HG02678 (cell line): ENCODE results near the gene HES2.
"Not testable (repeated sequence)": the region's sequence is repeated elsewhere in the genome, so short reads cannot be mapped to it uniquely, and the experiment has no call there.

Experiments used
- ATAC-seq: cut with Tn5 transposase; IDR thresholded peaks from one replicate; pipeline ENCODE4 v1.9.1; 2021; ENCODE audit warnings: mild to moderate bottlenecking, moderate library complexity; ENCODE audit not compliant: unreplicated experiment

HES2 gene, protein sequence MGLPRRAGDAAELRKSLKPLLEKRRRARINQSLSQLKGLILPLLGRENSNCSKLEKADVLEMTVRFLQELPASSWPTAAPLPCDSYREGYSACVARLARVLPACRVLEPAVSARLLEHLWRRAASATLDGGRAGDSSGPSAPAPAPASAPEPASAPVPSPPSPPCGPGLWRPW

DNA sequence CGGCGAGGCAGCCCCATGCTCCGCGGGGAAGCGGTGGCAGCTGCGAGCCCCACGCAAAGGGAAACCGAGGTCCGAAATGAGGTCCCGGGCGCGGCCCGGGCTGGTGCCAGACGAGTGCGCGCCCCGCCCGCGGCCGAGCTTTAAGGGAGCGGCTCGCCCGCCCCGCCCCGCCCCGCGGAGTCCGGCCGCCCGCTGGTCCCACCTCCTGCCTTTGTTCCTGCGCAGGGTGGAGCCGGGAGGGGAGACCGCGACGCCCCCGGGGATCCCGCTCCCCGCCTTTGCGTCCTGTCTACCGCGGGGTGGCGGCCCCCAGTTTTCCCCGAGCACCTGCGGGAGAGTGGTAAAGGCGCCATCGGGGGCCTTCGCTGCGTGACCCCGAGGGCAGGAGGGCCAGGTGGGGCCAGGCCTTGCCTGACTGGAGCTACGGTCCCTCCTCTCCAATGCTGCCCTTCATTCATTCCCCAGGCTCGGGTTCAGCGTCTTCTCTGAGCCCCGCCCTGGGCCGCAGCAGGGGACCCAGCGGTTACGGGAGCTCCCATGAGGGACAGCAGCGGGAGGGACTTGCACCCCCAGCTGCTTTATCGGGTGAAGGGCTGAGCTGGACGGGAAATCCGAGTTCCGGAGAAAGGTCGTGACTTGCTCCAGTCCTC lies at the start of gene HES2:
TSS of gene HES2 (minus strand) at position 116 of the 650 bp plus-strand sequence. CDS start at position 17, 99 bp downstream.
- no peak for ATAC-seq

DNA sequence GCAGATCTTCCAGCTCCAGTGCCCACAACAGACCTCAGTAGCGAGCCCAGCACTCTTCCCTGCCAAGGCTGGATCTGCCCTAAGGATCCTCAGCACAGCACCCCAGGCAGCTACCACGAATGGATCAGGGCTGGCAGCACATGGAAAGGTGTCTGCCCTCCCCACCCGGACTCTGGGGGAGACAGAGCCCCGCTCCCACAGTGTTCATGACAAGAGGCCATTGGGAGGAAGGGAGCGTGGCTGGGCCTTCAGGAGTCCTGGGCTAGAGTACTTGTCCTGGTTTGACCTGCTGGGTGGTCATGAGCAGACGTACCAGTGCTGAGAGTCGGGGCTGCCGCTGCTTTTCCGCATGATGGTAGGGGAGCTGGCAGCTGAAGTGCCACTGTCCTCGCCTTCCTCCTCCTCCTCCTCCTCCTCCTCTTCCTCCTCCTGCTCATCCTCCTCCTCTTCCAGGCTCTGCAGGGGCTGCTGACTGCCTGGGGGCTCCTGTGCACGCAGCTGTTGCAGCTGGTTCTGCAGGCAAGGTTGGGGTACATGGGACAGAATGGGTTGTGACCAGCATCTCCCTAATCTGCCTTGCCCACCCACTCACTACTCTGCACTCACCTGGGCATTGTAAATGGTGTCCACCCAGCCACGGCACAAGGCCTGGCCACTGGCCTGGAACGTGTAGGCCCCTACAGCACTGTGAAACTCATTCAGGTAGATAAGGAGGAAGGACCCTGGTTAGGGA lies 49.2 kb upstream of the HES2 start:
- no peak for ATAC-seq

DNA sequence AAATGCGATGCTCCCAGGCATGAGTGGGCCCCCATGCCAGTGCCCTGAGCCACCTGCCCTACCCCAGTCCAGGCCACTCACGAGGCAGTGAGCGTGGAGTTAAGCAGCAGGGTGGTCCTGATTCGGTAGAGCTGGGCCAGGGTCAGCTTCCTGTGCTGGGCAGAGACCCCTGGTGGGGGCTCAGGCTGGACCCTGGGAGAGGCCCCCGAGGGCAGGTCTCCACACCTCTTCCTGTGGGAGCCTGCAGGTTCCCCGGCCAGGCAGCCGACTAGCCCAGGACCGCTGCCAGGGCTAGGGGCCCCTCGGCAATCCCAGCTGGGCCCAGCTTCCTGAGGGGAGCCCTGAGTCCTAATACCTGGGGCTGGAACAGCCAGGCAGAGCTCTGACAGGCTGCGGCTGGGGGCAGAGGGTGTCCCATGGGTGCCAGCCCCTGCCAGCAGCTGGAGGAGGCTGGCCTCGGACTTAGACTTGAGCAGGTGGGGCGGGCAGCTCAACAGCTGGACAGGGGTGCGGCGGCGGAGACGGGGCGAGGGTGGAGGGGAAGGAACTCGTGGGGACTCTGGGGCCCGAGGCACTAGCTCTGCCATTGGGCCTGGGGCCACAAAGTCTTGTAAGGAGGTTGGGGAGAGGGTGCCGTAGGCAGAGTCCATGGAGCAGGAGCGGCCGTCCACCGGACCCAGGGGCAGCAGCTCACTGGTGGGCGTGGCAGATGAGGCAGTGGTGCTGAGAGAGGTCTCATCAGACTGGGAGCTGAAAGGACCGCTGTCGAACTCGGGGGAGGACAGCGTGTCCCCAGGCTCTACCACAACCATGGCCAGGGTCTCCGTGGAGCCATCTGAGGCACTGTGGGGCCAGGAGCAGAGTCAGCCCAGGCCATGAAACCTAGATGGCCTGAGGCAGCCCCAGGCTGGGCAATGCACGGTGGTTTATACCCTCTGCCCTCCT lies 48.3 kb upstream of the HES2 start:
- ATAC-seq: no peak

DNA sequence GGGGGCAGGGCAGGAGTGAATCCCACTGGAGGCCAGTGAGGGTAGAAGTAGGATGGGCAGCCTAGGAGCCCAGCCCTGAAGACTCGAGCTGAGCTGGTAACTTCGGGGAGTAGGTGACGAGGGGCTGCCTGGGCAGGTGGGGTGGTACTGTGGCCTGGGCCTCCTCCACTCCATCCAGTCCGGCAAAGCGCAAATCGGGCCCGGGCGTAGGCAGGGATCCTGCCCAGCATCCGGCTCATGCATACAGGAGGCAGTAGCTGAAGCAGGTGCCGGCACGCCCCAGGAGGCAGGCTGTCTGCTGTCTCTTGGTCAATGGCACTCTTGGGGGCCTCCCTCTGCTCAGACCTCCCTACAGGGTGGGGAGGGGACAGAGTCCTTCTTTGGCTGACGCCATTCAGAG lies 47.5 kb upstream of the HES2 start:
- ATAC-seq: no peak

DNA sequence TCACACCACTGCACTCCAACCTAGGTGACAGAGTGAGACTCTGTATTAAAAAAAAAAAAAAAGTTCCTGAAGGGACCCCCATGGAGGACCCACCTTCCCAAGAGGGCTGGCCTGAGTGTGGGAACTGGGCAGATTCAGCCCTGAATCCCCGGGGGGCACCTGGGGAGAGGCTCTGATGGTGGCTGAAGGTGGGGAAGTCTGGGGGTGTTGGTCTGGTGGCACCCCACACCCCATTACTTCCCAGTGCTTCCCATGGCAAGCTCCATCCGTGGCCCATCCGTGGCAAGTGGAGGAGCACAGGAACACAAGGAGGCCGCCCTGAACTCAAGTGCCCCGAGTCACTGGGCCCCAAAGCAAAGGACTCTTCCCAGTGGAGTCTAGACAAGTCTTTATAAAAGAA lies 47.0 kb upstream of the HES2 start:
- ATAC-seq: no peak

DNA sequence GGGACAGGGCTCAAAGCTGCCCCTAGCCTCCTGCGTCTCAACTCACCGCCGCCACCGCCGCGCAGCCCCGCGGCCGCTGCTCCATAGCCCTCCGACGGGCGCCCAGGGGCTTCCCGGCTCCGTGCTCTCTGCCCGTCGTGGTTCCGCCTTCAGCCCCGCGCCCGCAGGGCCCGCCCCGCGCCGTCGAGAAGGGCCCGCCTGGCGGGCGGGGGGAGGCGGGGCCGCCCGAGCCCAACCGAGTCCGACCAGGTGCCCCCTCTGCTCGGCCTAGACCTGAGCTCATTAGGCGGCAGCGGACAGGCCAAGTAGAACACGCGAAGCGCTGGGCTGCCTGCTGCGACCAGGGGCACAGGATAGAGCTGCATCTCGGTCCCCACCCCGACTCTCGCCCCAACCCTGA lies 46.3 kb upstream of the HES2 start, which contains the start of gene TNFRSF25:
TSS of gene TNFRSF25 (minus strand) at position 151 of the 400 bp plus-strand sequence. CDS start at position 85, 66 bp downstream.
- no peak for ATAC-seq

DNA sequence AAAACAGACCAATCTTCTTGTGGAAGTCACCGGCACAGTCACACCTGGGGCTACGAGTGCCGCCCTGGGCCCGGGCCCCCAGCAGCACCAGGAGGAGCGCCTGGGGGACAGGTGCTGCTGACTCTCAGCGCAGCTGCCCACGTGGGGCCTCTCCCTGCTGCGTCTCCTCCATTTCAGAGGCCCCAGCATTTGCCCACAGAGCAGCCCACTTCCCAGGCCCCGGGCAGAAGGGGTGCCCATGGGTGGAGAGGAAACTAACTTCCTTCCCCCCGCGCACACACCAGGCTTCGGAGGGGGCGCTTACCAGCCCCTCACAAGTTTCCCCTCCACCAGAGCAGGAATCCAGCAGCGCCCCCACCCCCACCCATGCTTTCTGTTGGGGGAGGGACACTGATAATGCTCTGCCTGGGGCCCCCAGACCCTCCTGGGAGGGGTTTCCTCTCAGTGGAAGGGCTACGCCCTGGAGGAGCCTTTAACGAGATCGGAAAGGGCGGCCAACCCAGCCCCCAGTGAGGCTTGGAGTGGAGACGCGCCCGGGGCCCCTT lies 45.8 kb upstream of the HES2 start:
- no peak for ATAC-seq

DNA sequence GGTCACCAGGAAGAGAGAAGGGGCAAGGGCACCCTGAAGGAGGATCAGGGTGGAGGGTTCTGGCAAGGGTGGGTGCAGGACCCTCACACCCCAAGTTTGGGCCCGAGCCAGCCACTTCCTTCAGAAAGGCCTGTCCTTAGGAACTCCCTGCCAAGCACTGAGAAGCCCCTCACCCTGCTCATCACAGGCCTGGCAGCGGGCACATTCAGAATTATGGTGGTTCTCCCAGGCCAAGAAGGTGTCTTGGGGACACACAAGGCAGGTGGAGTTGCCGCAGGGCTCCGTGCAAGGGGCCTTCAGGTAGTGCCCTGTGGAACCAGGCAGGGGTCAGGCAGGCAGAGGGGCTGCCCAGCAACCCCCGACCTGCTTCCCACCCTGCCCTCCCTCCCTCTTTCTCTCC lies 45.2 kb upstream of the HES2 start:
- ATAC-seq: no peak

DNA sequence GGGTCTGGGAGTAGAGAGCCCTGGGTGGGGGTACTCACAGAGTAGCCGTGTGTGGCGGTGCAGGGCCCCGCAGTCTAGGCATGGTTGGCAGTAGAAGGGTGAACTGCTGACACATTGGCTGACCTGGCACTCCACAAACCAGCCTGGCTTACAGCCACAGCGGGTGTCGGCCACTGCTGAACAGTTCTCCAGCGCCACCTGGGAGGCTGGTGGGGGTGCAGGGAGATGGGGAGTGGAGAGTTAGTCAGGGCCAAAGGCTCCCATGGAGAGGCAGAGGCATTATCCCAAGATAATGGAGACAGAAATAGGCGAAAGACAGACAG lies 44.8 kb upstream of the HES2 start:
- no peak for ATAC-seq

DNA sequence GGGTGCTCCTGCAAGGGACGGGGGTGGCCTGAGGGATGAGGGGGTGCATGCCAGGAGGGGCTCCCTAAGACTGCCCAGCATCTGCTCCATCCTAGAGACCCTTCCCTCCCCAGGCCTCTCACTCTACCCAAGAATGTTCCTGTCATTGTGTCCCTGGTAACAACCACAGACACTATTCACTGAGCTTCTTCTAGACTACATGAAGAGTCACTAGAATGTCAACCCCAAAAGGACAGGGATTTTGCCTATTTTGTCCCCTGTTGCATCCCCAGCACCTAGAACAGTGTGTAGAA lies 43.3 kb upstream of the HES2 start:
- ATAC-seq: no peak

DNA sequence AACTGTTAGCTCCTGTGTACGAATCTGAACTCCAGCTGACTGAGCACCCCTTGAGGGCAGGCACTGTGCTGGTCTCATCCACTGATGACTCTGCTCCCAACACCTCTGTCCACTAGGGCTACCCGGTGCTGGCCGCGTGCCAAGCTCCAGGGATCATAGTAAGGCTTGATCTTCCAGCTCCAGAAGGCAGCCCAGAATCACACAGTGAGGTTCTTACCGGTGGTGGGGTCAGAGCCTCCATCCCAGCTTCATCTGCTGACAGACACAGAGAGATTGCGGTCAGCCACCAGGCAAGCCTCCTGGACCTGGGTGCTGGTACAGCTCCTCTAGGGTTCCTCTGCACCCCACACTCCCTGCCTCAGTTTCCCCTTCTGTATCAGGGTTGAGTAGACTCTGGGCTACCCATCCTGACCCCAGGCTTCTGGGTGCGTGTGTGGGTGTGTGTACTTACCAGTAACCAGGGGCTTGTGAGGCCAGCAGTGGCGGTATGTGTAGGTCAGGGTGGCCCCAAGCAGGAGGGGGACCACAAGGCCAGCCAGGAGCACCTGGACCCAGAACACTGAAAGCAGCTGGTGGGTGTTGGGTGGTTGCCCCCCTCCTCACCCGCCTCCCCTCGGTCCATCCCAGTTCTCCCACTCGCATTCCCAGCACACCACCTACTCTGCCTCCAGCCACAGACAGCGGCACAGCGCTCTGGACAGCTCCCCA lies 42.8 kb upstream of the HES2 start:
- no peak for ATAC-seq

DNA sequence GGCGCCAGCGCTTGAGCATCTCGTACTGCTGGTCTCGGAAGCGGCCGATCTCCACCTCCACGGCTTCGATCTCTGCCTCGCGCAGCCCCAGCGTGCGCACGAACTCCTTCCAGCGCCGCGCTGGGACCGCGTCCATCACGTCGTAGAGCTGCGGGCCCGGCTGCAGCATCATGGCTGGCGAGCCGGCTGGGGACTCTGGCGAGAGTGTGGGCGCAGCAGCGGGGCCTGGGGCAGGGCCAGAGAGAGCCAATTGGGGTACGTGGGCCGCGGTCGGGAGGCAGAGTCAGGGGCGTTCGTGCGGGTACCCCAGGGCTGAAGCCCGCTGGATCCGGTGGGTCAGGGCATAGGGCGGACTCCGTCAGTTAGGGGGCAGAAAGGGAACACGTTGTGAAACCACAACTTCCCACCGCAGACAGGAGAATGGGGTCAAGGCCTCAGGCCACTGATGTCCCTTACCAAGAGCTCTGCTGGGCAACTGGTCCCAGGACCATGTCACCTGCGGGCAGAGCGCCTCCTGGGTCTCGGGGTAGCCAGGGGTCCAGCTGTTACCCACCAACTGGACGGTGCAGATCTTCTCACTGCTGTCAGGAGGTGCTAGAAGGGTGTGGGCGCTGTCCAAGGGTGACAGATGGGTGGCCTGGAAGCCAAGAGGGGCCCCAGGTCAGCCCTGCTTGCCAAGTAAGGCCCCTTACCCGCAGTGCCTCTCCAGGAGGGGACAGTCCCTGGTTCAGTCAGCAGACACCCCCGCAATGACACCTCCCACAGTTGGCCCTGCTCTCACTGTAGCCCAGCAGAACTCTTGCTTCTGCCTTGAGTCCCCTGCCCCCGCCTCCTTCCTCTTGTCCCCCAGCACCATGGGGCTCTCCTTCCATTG lies 42.1 kb upstream of the HES2 start:
- ATAC-seq: no peak

DNA sequence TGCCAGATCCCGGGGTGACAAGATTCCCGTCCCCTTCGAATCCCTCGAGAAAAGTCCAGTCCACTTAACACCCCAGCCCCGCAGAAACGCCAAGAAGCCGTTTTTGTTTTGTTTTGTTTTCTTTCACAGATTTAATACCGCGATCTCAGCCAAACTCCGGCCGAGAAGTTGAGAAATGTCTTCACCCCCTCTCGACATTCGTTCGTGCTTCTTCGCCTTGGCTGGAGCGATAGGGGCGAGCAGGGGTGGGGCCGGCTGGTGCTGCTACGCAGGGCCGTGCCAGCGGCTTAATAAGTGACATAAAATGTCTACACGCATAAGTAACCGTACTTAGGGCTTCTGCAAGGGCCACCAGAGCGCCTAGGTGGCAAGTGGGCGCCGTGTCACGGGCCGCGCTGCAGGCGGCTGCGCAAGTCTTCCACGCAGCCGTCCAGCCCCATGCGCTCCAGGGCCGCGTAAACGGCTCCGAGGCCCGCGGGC lies 41.4 kb upstream of the HES2 start:
- ATAC-seq: no peak

DNA sequence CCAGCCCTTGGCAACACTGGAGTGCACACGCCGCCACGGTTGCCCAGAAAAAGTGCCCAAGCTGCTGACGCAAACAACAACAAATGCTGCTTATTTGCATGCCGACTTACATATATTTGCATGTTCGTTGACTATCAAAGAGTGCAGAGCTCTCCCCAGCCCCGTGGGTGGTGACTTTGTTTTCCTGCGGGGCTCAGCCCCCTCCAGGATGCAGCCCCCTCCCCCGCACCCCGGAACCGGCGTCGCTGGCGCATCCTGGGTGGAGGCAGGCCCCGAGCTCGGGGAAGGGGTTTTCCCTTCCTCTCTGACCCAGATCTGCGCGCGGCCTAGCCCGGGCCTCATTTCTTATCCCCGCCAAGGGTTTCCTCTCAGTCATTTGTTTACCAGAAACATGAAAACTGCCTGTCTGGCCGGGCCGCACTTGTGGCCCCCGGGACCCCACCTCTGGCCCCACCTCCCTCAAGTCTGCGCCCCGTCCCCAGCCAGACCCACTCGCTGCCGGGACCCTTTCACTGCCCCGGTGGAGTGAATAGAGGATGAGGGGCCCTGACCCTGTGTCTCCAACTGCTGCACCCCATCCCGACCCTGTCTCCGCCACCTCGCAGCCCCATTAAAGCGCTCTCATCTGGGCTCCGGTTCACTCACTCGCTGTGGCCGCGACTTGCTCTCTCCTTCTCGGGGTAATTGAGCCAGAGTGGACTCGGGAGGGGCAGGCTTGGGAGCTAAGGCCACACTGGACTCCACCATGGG lies 40.8 kb upstream of the HES2 start:
- ATAC-seq: no peak

DNA sequence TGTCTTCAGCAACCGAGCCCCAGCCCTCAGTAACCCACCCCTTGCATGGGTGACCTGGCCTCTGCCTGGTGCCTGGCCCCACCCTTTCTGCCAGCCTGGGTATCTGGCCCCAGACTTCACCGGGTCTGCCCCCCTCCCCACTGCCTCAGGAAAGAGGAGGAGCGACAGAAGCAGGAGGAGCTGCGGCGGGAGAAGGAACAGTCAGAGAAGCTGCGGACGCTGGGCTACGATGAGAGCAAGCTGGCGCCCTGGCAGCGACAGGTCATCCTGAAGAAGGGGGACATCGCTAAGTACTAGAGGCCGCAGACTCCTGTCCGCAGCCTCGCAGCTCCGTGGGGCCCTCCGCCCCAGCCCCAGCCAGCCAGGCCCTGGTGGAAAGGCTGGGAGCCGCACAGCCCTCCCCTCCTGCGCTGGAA lies 40.1 kb upstream of the HES2 start:
- no peak for ATAC-seq

DNA sequence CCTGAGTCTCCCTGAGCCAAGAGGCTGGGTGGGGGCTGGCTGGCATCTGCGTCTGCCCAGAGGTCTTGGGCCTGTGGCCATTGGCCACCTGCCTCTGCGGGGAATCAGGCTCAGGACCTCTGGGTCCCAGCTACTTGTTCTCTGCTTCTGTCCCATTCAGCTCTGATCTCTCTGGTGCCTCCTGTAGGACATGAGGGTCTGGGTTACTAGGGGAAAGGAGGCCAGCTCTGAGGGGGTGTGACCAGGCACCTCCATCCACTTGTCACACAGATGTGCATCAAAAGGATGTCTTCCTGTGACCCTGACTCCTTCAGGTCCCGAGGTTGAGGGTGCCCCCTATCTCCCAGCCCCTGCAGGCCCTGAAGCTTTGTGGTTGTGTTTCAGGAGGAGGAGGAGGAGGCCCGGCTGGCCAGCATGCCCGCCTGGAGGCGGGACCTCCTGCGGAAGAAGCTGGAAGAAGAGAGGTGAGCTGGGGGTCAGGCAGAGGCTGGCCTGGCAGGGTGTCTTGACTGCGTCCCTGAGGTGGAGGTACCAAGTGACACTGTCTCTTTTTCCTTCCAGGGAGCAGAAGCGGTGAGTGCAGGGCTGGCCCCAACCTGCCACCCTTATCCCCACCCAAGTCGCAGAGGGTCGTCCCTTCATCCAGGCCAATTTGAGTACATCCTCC lies 37.2 kb upstream of the HES2 start:
- no peak for ATAC-seq

DNA sequence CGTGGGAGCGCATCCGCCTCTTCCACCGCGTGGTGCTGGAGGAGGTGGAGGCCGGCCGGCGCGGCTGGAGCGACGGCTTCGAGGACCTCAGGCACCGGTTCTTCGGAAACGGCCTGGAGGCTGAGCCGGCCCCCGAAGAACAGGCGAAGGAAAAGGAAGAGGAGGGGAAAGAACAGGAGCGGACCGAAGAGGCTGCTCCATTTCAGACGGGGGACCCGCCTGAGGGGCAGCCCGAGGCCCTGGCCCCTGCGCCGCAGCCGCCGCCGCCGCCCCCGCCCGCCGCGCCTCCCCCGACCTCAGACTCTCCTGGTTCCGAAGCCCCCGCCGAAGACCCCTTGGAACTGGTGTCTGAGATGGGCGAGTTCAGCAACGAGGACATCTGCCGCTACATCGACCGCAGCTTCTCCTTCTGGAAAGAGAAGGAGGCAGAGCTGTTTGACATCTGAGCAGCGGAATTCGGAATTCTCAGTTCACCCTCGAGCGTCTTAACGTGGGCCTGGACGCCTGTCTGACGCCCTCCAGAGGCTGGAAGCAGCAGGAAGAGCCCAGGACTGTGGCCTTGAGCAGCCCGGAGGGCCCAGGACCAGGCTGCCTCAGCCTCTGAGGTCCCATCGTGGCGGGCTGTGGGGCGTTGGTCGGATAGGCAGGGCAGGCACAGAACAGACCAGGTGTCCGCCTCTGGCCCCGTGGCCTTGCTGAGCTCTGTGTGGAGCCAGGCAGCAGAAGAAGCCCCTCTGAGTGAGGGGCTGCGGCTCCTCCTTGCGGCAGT lies 36.2 kb upstream of the HES2 start:
- ATAC-seq: not testable (repeated sequence)
